Measurements from ENCODE around the gene CPA4.

Gene CPA4

GRCh38 chr7:130342701-130343380 lies 49.9 kb downstream of the CPA4 start:
- Histone ChIP-seq H3K4me3 (ENCODE audit: low read depth in 1 of 2, low read length in 2 of 2) (no peak overlapping the region), H3K27me3 (ENCODE audit: control insufficient read depth in 1 of 2, insufficient read depth in 2 of 2, low read length in 2 of 2) (no peaks in the 10 kb centered on the region), H3K36me3 (ENCODE audit: control insufficient read depth in 1 of 2, insufficient read depth in 2 of 2, low read length in 2 of 2) (no peaks in the 10 kb centered on the region), H3K27ac (ENCODE audit: low read depth, low read length) (no peak overlapping the region), H3K9ac (ENCODE audit: low read depth in 1 of 2, low read length in 2 of 2) (no peak overlapping the region), H3K4me1 (ENCODE audit: control insufficient read depth in 1 of 2, insufficient read depth in 2 of 2, low read length in 2 of 2) (no peaks in the 10 kb centered on the region), H3K9me3 (ENCODE audit: control insufficient read depth in 1 of 2, low read length in 2 of 2) (no peaks in the 10 kb centered on the region)

- Histone ChIP-seq H3K9ac (ENCODE audit: low read depth in 1 of 2, low read length in 2 of 2) (no peak within 1 kb of the TSS), H3K4me1 (ENCODE audit: control insufficient read depth in 1 of 2, insufficient read depth in 2 of 2, low read length in 2 of 2) (no peaks in the 10 kb centered on the region), H3K36me3 (ENCODE audit: control insufficient read depth in 1 of 2, insufficient read depth in 2 of 2, low read length in 2 of 2) (no peaks in the 10 kb centered on the region), H3K4me3 (ENCODE audit: low read depth in 1 of 2, low read length in 2 of 2) (no peak within 1 kb of the TSS), H3K27ac (ENCODE audit: low read depth, low read length) (no peak within 1 kb of the TSS), H3K27me3 (ENCODE audit: control insufficient read depth in 1 of 2, insufficient read depth in 2 of 2, low read length in 2 of 2) (no peaks in the 10 kb centered on the region), H3K9me3 (ENCODE audit: control insufficient read depth in 1 of 2, low read length in 2 of 2) (no peaks in the 10 kb centered on the region)
These were observed 51.4 kb downstream of the CPA4 start, which contains the start of gene CPA5 for GRCh38 chr7:130344271-130344866. Gene CPA5, plus strand, starts transcription at chr7:130344816. Its CDS starts 1,670 bp downstream, at chr7:130346486.

- H3K4me3 ChIP-seq (ENCODE audit: low read depth in 1 of 2, low read length in 2 of 2) = no peak overlapping the region
- no peak overlapping the region for H3K9ac ChIP-seq (ENCODE audit: low read depth in 1 of 2, low read length in 2 of 2)
- no peaks in the 10 kb centered on the region for H3K36me3 ChIP-seq (ENCODE audit: control insufficient read depth in 1 of 2, insufficient read depth in 2 of 2, low read length in 2 of 2)
- no peak overlapping the region for H3K27ac ChIP-seq (ENCODE audit: low read depth, low read length)
- no peaks in the 10 kb centered on the region for H3K9me3 ChIP-seq (ENCODE audit: control insufficient read depth in 1 of 2, low read length in 2 of 2)
- no peaks in the 10 kb centered on the region for H3K27me3 ChIP-seq (ENCODE audit: control insufficient read depth in 1 of 2, insufficient read depth in 2 of 2, low read length in 2 of 2)
- H3K4me1 ChIP-seq (ENCODE audit: control insufficient read depth in 1 of 2, insufficient read depth in 2 of 2, low read length in 2 of 2) = no peaks in the 10 kb centered on the region
These were observed 52.2 kb downstream of the CPA4 start for GRCh38 chr7:130345136-130345535.

GRCh38 chr7:130345725-130346124 lies 52.8 kb downstream of the CPA4 start:
- H3K4me3 ChIP-seq (ENCODE audit: low read depth in 1 of 2, low read length in 2 of 2) = no peak overlapping the region
- no peaks in the 10 kb centered on the region for H3K27me3 ChIP-seq (ENCODE audit: control insufficient read depth in 1 of 2, insufficient read depth in 2 of 2, low read length in 2 of 2)
- H3K27ac ChIP-seq (ENCODE audit: low read depth, low read length) = no peak overlapping the region

GRCh38 chr7:130346177-130346905 lies 53.4 kb downstream of the CPA4 start:
- H3K9me3 ChIP-seq (ENCODE audit: control insufficient read depth in 1 of 2, low read length in 2 of 2) = no peaks in the 10 kb centered on the region
- no peak overlapping the region for H3K4me3 ChIP-seq (ENCODE audit: low read depth in 1 of 2, low read length in 2 of 2)
- no peaks in the 10 kb centered on the region for H3K36me3 ChIP-seq (ENCODE audit: control insufficient read depth in 1 of 2, insufficient read depth in 2 of 2, low read length in 2 of 2)
- H3K9ac ChIP-seq (ENCODE audit: low read depth in 1 of 2, low read length in 2 of 2) = no peak overlapping the region
- H3K27me3 ChIP-seq (ENCODE audit: control insufficient read depth in 1 of 2, insufficient read depth in 2 of 2, low read length in 2 of 2) = no peaks in the 10 kb centered on the region
- H3K4me1 ChIP-seq (ENCODE audit: control insufficient read depth in 1 of 2, insufficient read depth in 2 of 2, low read length in 2 of 2) = peaks cover 0 to 6% of the 10 kb centered on the region in 2 donors
- H3K27ac ChIP-seq (ENCODE audit: low read depth, low read length) = no peak overlapping the region

More at GRCh38 chr7:130345725-130346124, 52.8 kb downstream of the CPA4 start:
- Histone ChIP-seq H3K9me3 (ENCODE audit: control insufficient read depth in 1 of 2, low read length in 2 of 2) (no peaks in the 10 kb centered on the region), H3K4me1 (ENCODE audit: control insufficient read depth in 1 of 2, insufficient read depth in 2 of 2, low read length in 2 of 2) (no peaks in the 10 kb centered on the region), H3K36me3 (ENCODE audit: control insufficient read depth in 1 of 2, insufficient read depth in 2 of 2, low read length in 2 of 2) (no peaks in the 10 kb centered on the region), H3K9ac (ENCODE audit: low read depth in 1 of 2, low read length in 2 of 2) (no peak overlapping the region)

GRCh38 chr7:130346941-130347340 lies 54.0 kb downstream of the CPA4 start:
- Histone ChIP-seq H3K27ac (ENCODE audit: low read depth, low read length) (no peak overlapping the region), H3K9me3 (ENCODE audit: control insufficient read depth in 1 of 2, low read length in 2 of 2) (no peaks in the 10 kb centered on the region), H3K36me3 (ENCODE audit: control insufficient read depth in 1 of 2, insufficient read depth in 2 of 2, low read length in 2 of 2) (no peaks in the 10 kb centered on the region), H3K4me3 (ENCODE audit: low read depth in 1 of 2, low read length in 2 of 2) (no peak overlapping the region), H3K9ac (ENCODE audit: low read depth in 1 of 2, low read length in 2 of 2) (no peak overlapping the region), H3K4me1 (ENCODE audit: control insufficient read depth in 1 of 2, insufficient read depth in 2 of 2, low read length in 2 of 2) (peaks cover 0 to 7% of the 10 kb centered on the region in 2 donors), H3K27me3 (ENCODE audit: control insufficient read depth in 1 of 2, insufficient read depth in 2 of 2, low read length in 2 of 2) (no peaks in the 10 kb centered on the region)

GRCh38 chr7:130349911-130350782 lies 57.2 kb downstream of the CPA4 start:
- H3K4me3 ChIP-seq (ENCODE audit: low read depth in 1 of 2, low read length in 2 of 2) = no peak overlapping the region
- no peaks in the 10 kb centered on the region for H3K9me3 ChIP-seq (ENCODE audit: control insufficient read depth in 1 of 2, low read length in 2 of 2)
- H3K4me1 ChIP-seq (ENCODE audit: control insufficient read depth in 1 of 2, insufficient read depth in 2 of 2, low read length in 2 of 2) = peaks cover 0 to 7% of the 10 kb centered on the region in 2 donors
- H3K36me3 ChIP-seq (ENCODE audit: control insufficient read depth in 1 of 2, insufficient read depth in 2 of 2, low read length in 2 of 2) = no peaks in the 10 kb centered on the region
- H3K27ac ChIP-seq (ENCODE audit: low read depth, low read length) = no peak overlapping the region
- no peak overlapping the region for H3K9ac ChIP-seq (ENCODE audit: low read depth in 1 of 2, low read length in 2 of 2)
- no peaks in the 10 kb centered on the region for H3K27me3 ChIP-seq (ENCODE audit: control insufficient read depth in 1 of 2, insufficient read depth in 2 of 2, low read length in 2 of 2)

- H3K27ac ChIP-seq (ENCODE audit: low read depth, low read length) = no peak overlapping the region
- no peaks in the 10 kb centered on the region for H3K36me3 ChIP-seq (ENCODE audit: control insufficient read depth in 1 of 2, insufficient read depth in 2 of 2, low read length in 2 of 2)
- H3K4me1 ChIP-seq (ENCODE audit: control insufficient read depth in 1 of 2, insufficient read depth in 2 of 2, low read length in 2 of 2) = peaks cover 0 to 8% of the 10 kb centered on the region in 2 donors
- H3K27me3 ChIP-seq (ENCODE audit: control insufficient read depth in 1 of 2, insufficient read depth in 2 of 2, low read length in 2 of 2) = no peaks in the 10 kb centered on the region
- no peak overlapping the region for H3K9ac ChIP-seq (ENCODE audit: low read depth in 1 of 2, low read length in 2 of 2)
- no peaks in the 10 kb centered on the region for H3K9me3 ChIP-seq (ENCODE audit: control insufficient read depth in 1 of 2, low read length in 2 of 2)
- no peak overlapping the region for H3K4me3 ChIP-seq (ENCODE audit: low read depth in 1 of 2, low read length in 2 of 2)
These were observed 58.2 kb downstream of the CPA4 start for GRCh38 chr7:130350945-130351790.

GRCh38 chr7:130351791-130352090 lies 58.8 kb downstream of the CPA4 start:
- H3K9me3 ChIP-seq (ENCODE audit: control insufficient read depth in 1 of 2, low read length in 2 of 2) = no peaks in the 10 kb centered on the region
- no peaks in the 10 kb centered on the region for H3K27me3 ChIP-seq (ENCODE audit: control insufficient read depth in 1 of 2, insufficient read depth in 2 of 2, low read length in 2 of 2)
- H3K9ac ChIP-seq (ENCODE audit: low read depth in 1 of 2, low read length in 2 of 2) = no peak overlapping the region
- H3K27ac ChIP-seq (ENCODE audit: low read depth, low read length) = no peak overlapping the region
- peaks cover 0 to 13% of the 10 kb centered on the region in 2 donors for H3K4me1 ChIP-seq (ENCODE audit: control insufficient read depth in 1 of 2, insufficient read depth in 2 of 2, low read length in 2 of 2)
- no peak overlapping the region for H3K4me3 ChIP-seq (ENCODE audit: low read depth in 1 of 2, low read length in 2 of 2)
- no peaks in the 10 kb centered on the region for H3K36me3 ChIP-seq (ENCODE audit: control insufficient read depth in 1 of 2, insufficient read depth in 2 of 2, low read length in 2 of 2)

Measured in duodenal mucosa (tissue), 2 donors.